MM.1S (cell line): ENCODE data around the gene FMN2.

Experiments
- DNase-seq: peaks from one replicate; pipeline ENCODE4 v3.0.0-alpha.2; 2015
- H2AFZ ChIP-seq: fragments of 300-600 bp; sonication (generic); 2 replicates; pipeline ENCODE4 v1.6.0; 2016; ENCODE audit warnings: antibody characterized with exemption, low read length
- H3F3A ChIP-seq: fragments of 300-600 bp; sonication (generic); 2 replicates; pipeline ENCODE4 v1.6.1; 2016; ENCODE audit warnings: mild to moderate bottlenecking, antibody characterized with exemption, low read length, moderate library complexity, mixed read lengths; ENCODE audit not compliant: insufficient read depth
- H3K27ac ChIP-seq: fragments of 300-600 bp; sonication (generic); 2 replicates; pipeline ENCODE4 v1.5.1; 2016; ENCODE audit warnings: mild to moderate bottlenecking, low read length
- H3K27me3 ChIP-seq: fragments of 300-600 bp; sonication (generic); replicated peaks from 2 replicates; pipeline ENCODE4 v1.6.0; 2016; ENCODE audit warnings: low read length; ENCODE audit not compliant: insufficient read depth
- H3K36me3 ChIP-seq: fragments of 300-600 bp; sonication (generic); replicated peaks from 2 replicates; pipeline ENCODE4 v1.6.1; 2016; ENCODE audit warnings: mild to moderate bottlenecking, low read length, mixed read lengths; ENCODE audit not compliant: insufficient read depth
- H3K4me1 ChIP-seq: fragments of 300-600 bp; sonication (generic); 2 replicates; pipeline ENCODE4 v1.6.1; 2016; ENCODE audit warnings: low read length, mixed read lengths
- H3K4me2 ChIP-seq: fragments of 300-600 bp; sonication (generic); 2 replicates; pipeline ENCODE4 v1.6.0; 2016; ENCODE audit warnings: low read depth, low read length
- H3K4me3 ChIP-seq: fragments of 300-600 bp; sonication (generic); 2 replicates; pipeline ENCODE4 v1.5.1; 2016; ENCODE audit warnings: low read length, mixed read lengths
- H3K79me2 ChIP-seq: fragments of 300-600 bp; sonication (generic); 2 replicates; pipeline ENCODE4 v1.6.1; 2016; ENCODE audit warnings: mixed run types, low read length, mixed read lengths
- H3K9ac ChIP-seq: fragments of 300-600 bp; sonication (generic); 2 replicates; pipeline ENCODE4 v1.6.1; 2016; ENCODE audit warnings: low read length, mixed read lengths
- H3K9me2 ChIP-seq: fragments of 300-600 bp; sonication (generic); replicated peaks from 2 replicates; pipeline ENCODE4 v1.6.1; 2016; ENCODE audit warnings: mild to moderate bottlenecking, low read length, mixed read lengths; ENCODE audit not compliant: insufficient read depth
- H3K9me3 ChIP-seq: fragments of 300-600 bp; sonication (generic); replicated peaks from 2 replicates; pipeline ENCODE4 v1.6.1; 2016; ENCODE audit warnings: mild to moderate bottlenecking, low read length, mixed read lengths; ENCODE audit not compliant: insufficient read depth
- H4K20me1 ChIP-seq: fragments of 300-600 bp; sonication (generic); 2 replicates; pipeline ENCODE4 v1.6.1; 2016; ENCODE audit warnings: mild to moderate bottlenecking, low read length, moderate library complexity, mixed read lengths; ENCODE audit not compliant: insufficient read depth
- EZH2 ChIP-seq: fragments of 300-600 bp; sonication (generic); optimal IDR thresholded peaks from 2 replicates; pipeline ENCODE3; 2017; ENCODE audit warnings: low read depth, mild to moderate bottlenecking, antibody characterized with exemption, low read length, mixed read lengths
- EZH2phosphoT487 ChIP-seq: fragments of 300-600 bp; sonication (generic); IDR thresholded peaks from 2 replicates; pipeline ENCODE4 v1.6.1; 2018; ENCODE audit warnings: antibody characterized with exemption, low read length
- TF ChIP-seq, protein P1 (sequence below): fragments of 300-600 bp; sonication (generic); IDR thresholded peaks from 2 replicates; pipeline ENCODE4 v1.5.1; 2016; ENCODE audit warnings: antibody characterized with exemption, low read length, mixed read lengths

FMN2 gene

GRCh38 chr1:240254778-240255291, 163.2 kb downstream of the FMN2 start:
- no peak overlapping the region for H3K9ac ChIP-seq
- no peak overlapping the region for H3K4me2 ChIP-seq
- H3K36me3 ChIP-seq = no peaks in the 10 kb centered on the region
- no peaks in the 10 kb centered on the region for H3F3A ChIP-seq
- no peaks in the 10 kb centered on the region for H3K9me2 ChIP-seq
- no peaks in the 10 kb centered on the region for H3K27me3 ChIP-seq
- TF ChIP-seq EZH2phosphoT487 = no peak
- TF ChIP-seq, protein P1, sequence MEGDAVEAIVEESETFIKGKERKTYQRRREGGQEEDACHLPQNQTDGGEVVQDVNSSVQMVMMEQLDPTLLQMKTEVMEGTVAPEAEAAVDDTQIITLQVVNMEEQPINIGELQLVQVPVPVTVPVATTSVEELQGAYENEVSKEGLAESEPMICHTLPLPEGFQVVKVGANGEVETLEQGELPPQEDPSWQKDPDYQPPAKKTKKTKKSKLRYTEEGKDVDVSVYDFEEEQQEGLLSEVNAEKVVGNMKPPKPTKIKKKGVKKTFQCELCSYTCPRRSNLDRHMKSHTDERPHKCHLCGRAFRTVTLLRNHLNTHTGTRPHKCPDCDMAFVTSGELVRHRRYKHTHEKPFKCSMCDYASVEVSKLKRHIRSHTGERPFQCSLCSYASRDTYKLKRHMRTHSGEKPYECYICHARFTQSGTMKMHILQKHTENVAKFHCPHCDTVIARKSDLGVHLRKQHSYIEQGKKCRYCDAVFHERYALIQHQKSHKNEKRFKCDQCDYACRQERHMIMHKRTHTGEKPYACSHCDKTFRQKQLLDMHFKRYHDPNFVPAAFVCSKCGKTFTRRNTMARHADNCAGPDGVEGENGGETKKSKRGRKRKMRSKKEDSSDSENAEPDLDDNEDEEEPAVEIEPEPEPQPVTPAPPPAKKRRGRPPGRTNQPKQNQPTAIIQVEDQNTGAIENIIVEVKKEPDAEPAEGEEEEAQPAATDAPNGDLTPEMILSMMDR = no peak
- no peak for TF ChIP-seq EZH2
- H3K4me1 ChIP-seq = no peaks in the 10 kb centered on the region
- no peaks in the 10 kb centered on the region for H4K20me1 ChIP-seq
- H3K9me3 ChIP-seq = no peaks in the 10 kb centered on the region
- no peak overlapping the region for H3K27ac ChIP-seq
- no peak for DNase-seq
- H2AFZ ChIP-seq = no peak overlapping the region
- H3K4me3 ChIP-seq = no peak overlapping the region
- H3K79me2 ChIP-seq = no peaks in the 10 kb centered on the region

DNA sequence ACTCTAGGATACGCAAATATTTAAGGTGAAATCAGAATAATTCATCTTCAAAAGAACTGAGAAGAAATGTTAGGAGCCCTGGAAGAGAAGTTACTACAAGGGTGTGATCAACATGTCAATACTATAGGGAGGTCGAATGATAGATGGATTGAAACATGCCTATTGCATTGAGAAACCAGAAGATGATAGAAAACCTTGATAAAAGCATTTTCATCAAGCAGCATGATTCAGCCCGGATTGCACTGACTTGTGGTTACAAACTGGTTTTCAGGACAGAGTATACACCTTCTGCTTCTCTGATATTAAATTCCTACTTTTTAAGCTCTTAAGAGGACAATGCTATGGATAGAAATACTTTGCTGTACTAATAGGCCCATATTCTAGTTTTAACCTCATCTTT, 164.2 kb downstream of the FMN2 start:
- H3K4me2 ChIP-seq = no peak overlapping the region
- H3K27ac ChIP-seq = no peak overlapping the region
- no peak overlapping the region for H3K4me3 ChIP-seq
- H3F3A ChIP-seq = no peaks in the 10 kb centered on the region
- H3K9me2 ChIP-seq = no peaks in the 10 kb centered on the region
- H3K79me2 ChIP-seq = no peaks in the 10 kb centered on the region
- H3K9me3 ChIP-seq = no peaks in the 10 kb centered on the region
- H4K20me1 ChIP-seq = no peaks in the 10 kb centered on the region
- H3K9ac ChIP-seq = no peak overlapping the region
- H3K27me3 ChIP-seq = no peaks in the 10 kb centered on the region
- no peak for TF ChIP-seq EZH2phosphoT487
- TF ChIP-seq, protein P1 = no peak
- no peak for TF ChIP-seq EZH2
- DNase-seq = no peak
- no peaks in the 10 kb centered on the region for H3K4me1 ChIP-seq
- H2AFZ ChIP-seq = no peak overlapping the region
- H3K36me3 ChIP-seq = no peaks in the 10 kb centered on the region

GRCh38 chr1:240256836-240257503, 165.3 kb downstream of the FMN2 start:
- TF ChIP-seq EZH2 (no peak), EZH2phosphoT487 (no peak)
- TF ChIP-seq, protein P1 = no peak
- Histone ChIP-seq H3K79me2 (no peaks in the 10 kb centered on the region), H2AFZ (no peak overlapping the region), H3K9me3 (no peaks in the 10 kb centered on the region), H3K36me3 (no peaks in the 10 kb centered on the region), H3K4me3 (no peak overlapping the region), H3F3A (no peaks in the 10 kb centered on the region), H3K4me1 (no peaks in the 10 kb centered on the region), H4K20me1 (no peaks in the 10 kb centered on the region), H3K4me2 (no peak overlapping the region), H3K27ac (no peak overlapping the region), H3K27me3 (no peaks in the 10 kb centered on the region), H3K9ac (no peak overlapping the region), H3K9me2 (no peaks in the 10 kb centered on the region)
- DNase-seq = no peak
